GM23338 (cell line): ENCODE results near the gene TMPRSS6.

Source experiments
- CREB1 ChIP-seq: fragments of 250-450 bp; sonication (Bioruptor Pico); IDR thresholded peaks from 2 replicates; pipeline ENCODE4 v1.5.0; 2020; ENCODE audit warnings: low read depth, mild to moderate bottlenecking, moderate library complexity
- CTCF ChIP-seq, 2 experiments: fragments of 200-600 bp in 1 of 2; sonication (generic) in 1 of 2; conservative IDR thresholded peaks; 2 replicates each; pipeline versions ENCODE4 v1.5.1 to v1.6.1; 2016 to 2017; ENCODE audit warnings: antibody characterized with exemption in 2 of 2, low read depth in 2 of 2, mild to moderate bottlenecking in 2 of 2, moderate library complexity in 1 of 2
- ETS1 ChIP-seq: IDR thresholded peaks from 2 replicates; pipeline ENCODE4 v1.6.1; 2016; ENCODE audit warnings: antibody characterized with exemption
- EZH2 ChIP-seq: fragments of 200-600 bp; sonication (generic); IDR thresholded peaks from one replicate; pipeline ENCODE4 v1.8.0; 2017; ENCODE audit warnings: antibody characterized with exemption, mild to moderate bottlenecking, low read depth; ENCODE audit not compliant: unreplicated experiment
- EZH2phosphoT487 ChIP-seq: fragments of 200-600 bp; sonication (generic); IDR thresholded peaks from one replicate; pipeline ENCODE4 v1.8.1; 2018; ENCODE audit warnings: antibody characterized with exemption; ENCODE audit not compliant: unreplicated experiment
- JUNB ChIP-seq: IDR thresholded peaks from one replicate; pipeline ENCODE4 v1.6.1; 2016; ENCODE audit warnings: antibody characterized with exemption; ENCODE audit not compliant: unreplicated experiment
- NANOG ChIP-seq: IDR thresholded peaks from 2 replicates; pipeline ENCODE4 v1.6.1; 2016; ENCODE audit warnings: antibody characterized with exemption, borderline replicate concordance
- POLR2AphosphoS5 ChIP-seq: IDR thresholded peaks from 2 replicates; pipeline ENCODE4 v1.6.1; 2016; ENCODE audit warnings: antibody characterized with exemption, low read depth
- REST ChIP-seq: IDR thresholded peaks from one replicate; pipeline ENCODE4 v1.6.1; 2018; ENCODE audit warnings: antibody characterized with exemption; ENCODE audit not compliant: unreplicated experiment
- ZNF114 ChIP-seq: fragments of 250-450 bp; sonication (Bioruptor Pico); IDR thresholded peaks from 2 replicates; pipeline ENCODE4 v1.5.0; 2020; ENCODE audit warnings: mild to moderate bottlenecking, moderate library complexity
- ZNF462 ChIP-seq: fragments of 250-450 bp; sonication (Bioruptor Pico); IDR thresholded peaks from 2 replicates; pipeline ENCODE4 v1.5.0; 2020; ENCODE audit warnings: mild to moderate bottlenecking, moderate library complexity

- TF ChIP-seq CTCF (conservative IDR thresholded peaks at IDR 0.05; ENCODE audit: low read depth in 2 of 2) (no peak), EZH2 (no peak), REST (no peak), JUNB (no peak), EZH2phosphoT487 (no peak), POLR2AphosphoS5 (no peak), ZNF114 (CRISPR knock-in tag) (no peak), NANOG (no peak), CREB1 (no peak), ZNF462 (CRISPR knock-in tag) (no peak), ETS1 (no peak)
These were observed 20.1 kb downstream of the TMPRSS6 start for GRCh38 chr22:37089434-37089833.
